HEK293T (cell line): Measurements from ENCODE around the gene PEX5.

Experiments used
- BHLHE40 ChIP-seq: fragments of 450-650 bp; IDR thresholded peaks from 2 replicates; pipeline ENCODE4 v1.6.1; 2016; ENCODE audit warnings: mild to moderate bottlenecking, moderate library complexity, borderline replicate concordance
- ELF4 ChIP-seq: fragments of 450-650 bp; IDR thresholded peaks from 2 replicates; pipeline ENCODE4 v1.6.1; 2017; ENCODE audit warnings: antibody characterized with exemption
- FOXA1 ChIP-seq: fragments of 450-650 bp; IDR thresholded peaks from 2 replicates; pipeline ENCODE4 v1.6.1; 2016; ENCODE audit warnings: mild to moderate bottlenecking
- LEF1 ChIP-seq: fragments of 450-650 bp; IDR thresholded peaks from 2 replicates; pipeline ENCODE4 v1.6.1; 2017; ENCODE audit warnings: mild to moderate bottlenecking, borderline replicate concordance
- ZNF384 ChIP-seq: fragments of 450-650 bp; IDR thresholded peaks from 2 replicates; pipeline ENCODE4 v1.6.1; 2016

- TF ChIP-seq FOXA1 (no peak), ZNF384 (no peak), LEF1 (no peak), ELF4 (no peak), BHLHE40 (no peak)
Observed at GRCh38 chr12:7219599-7220243, 30.2 kb downstream of the PEX5 start.
